OCI-LY3 (cell line): ENCODE measurements around the gene NIPAL3.

Experiments
- CTCF ChIP-seq: fragments of 200-600, 300-600 bp; sonication (generic); IDR thresholded peaks from 2 replicates; pipeline ENCODE4 v1.5.1; 2014; ENCODE audit warnings: antibody characterized with exemption, low read length, low read depth
- EZH2phosphoT487 ChIP-seq: fragments of 200-600 bp; shearing (Covaris generic); IDR thresholded peaks from 2 replicates; pipeline ENCODE4 v1.6.1; 2018; ENCODE audit warnings: antibody characterized with exemption, mixed run types, low read depth

DNA sequence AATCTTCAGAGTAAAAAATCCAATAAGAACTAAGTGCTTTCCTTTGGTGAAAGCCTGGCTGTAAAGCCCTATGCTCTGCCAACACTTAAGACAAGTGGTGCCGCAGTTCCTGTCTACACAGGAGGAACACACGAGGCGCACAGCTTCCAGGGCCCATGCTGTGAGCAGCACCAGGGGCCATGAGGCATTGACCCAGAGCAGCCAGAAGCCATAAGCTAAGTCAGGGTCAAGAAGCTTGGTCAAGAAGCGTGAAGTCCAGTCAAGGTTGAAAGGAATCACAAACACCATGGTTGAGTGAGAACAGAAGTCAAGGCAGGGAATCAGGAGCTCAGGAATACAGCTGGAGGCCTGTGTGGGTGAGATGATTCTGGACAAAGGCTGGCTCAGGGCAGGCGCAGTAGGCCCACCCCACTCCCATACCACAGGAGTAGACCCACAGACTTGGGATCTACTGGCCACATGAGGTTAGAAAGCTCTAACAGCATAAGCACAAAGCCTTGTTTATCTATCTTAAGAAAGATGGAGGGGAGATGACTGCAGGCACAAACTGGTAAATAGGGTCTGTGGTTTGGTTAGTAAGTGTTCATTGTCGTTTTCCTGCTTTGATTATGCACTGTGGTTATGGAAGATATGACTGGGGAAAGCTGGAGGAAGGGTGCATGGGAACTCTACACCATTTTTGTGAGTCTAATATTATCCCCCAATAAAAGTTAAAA lies 44.1 kb downstream of the NIPAL3 start:
- no peak for TF ChIP-seq CTCF
- TF ChIP-seq EZH2phosphoT487, result no peak
